TTC549 (cell line): ENCODE results near the gene EPHB3.

Experiments used
- FAIRE-seq: peaks from 2 replicates; lab custom pipeline; 2012; peaks lifted over from hg19 to GRCh38; lab: Jason Lieb, UNC

The EPHB3 gene

DNA sequence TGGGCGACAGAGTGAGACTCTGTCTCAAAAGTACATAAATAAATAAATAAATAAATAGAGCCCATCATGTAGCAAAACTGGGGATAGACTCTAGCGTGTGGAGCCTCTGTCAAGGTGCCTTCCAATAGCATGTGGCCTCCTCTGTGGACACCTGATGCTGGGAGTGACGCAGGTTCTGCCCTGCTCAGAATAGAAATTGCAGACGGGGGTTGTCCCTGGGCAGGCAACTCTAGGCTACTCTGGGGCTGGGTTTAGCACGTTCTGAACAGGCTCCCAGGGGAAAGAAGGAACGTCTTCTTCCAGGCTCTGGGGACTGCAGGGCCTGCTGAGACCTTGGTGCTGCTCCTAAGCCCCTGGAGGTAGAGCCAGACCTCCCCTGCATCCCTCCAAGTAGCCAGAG, 65.3 kb downstream of the EPHB3 start:
- FAIRE-seq = no peak

DNA sequence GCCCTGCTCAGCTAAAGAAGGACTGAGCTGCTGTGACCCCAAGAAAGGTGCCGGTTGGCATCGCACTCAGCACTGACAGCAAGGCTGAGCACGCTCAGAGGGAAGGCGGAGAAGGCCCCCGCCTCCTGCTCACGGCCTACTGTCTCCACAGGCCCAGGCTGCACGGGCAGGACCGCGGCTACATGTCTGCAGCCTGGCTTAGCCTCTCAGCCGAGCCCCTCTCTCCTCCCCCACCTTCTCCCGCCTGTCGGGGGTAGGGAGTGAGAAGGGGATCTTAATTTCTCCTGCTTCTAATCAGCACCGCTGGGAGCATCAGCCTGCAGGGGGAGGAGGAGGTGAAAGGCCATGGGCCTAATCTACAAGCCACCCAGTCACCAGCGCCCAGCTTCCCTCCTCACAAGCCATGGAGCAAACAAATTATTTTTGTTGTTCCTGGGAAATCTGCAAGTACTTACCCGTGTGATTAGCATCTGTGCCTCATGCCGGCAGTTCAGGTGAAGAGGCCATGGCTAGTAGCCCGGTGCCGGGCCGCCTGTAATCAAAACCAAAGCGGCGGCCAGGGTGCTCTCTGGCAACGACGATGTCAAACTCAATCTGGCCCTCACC, 68.1 kb downstream of the EPHB3 start:
- FAIRE-seq = no peak

DNA sequence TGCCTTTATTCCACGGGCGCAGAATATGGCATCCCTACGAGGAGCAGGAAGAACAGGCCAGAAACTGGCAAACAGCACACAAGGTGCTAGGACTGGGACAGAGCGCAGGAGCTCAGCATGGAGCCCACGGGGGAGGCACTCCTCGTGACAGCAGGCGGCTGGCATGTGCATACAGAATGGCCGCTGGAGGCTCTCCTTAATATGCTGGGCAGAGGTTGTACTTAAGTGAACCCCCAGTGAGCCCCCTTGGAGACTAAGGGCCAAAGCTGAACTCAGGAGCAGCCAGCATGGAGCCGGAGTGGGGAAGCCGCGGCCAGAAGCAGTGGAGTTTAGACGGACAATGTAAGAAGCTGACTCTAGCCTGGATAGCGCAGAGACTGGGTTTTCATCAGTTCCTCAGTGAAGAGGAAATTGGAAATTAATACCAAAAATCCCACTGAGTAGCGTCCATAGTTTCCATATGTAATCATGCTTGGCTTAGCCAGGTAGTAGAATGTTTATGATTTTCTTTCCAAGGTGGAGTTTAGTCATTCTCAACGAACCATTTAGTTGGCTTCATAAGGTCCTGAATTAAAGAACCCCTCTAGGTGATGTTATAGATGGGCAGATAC, 69.4 kb downstream of the EPHB3 start:
- FAIRE-seq = no peak

DNA sequence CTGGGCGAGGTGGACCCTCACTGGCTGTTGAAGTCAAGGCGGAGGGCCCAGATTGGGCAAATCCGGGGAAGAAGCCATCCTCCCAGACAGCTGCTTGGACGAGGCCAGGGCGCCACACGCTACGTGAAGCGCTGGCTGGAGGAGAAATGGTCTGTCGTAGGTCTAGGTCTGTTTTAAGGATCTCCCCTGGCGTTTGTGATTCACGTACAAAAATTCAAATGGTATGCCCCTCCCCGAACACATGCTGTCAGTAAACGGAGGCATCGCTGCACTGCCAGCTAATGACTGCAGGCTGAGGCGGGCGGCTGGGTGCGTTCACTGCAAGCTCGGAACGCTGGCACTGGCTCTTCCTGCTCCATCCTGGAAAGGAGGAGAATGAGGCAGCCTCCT, 69.9 kb downstream of the EPHB3 start:
- FAIRE-seq = no peak
